ENCODE data around the gene TRA2B. TPM values are rescaled to one million over a fixed set of nuclear protein-coding genes. Genes with fewer than 3 reads are reported as not detected.

The TRA2B gene
- total RNA-seq, 2 experiments from 2014 or later, result 549 to 585 TPM

DNA sequence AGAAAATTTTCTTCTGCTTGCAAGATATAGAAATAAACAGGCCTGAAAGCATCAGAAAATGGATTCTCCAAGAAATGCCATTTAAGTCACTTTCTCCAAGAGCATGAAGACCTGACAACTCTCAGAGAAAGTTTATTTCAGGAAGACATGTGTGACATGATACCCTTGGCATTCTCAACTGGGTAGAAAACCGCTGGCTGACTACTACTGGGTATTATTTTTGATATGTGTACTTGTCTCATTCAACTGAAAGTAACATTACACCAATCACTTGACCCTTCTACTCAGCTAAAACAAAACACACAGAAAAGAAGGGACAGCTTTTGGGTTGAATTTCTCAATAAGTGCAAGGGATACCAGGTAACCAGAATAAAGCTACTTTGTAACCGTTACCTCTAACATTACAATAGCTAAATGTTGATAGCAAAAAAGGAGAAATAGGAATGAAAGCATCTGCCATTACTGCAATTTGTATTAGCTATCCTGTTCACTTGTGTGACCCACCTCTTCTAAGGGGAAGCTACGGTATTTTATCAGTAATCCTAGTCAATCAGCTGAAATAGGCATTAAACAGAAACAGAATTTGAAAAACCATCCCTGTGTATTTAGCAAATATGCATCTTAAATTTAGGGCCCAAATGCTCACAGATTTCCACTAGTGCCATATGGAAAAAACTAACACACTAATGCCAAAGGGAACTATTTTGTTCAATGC, 7.3 kb downstream of the TRA2B start:
- peaks cover 100% of the 10 kb centered on the region for H3K4me1 Mint-ChIP-seq (ENCODE audit: low read depth)
- ChIA-PET CTCF (interaction anchor here (2.1 kb wide), 1 partner anchor 13 kb away, joined by 12 read pairs; no protein-coding TSS in a partner anchor), POLR2A (interaction anchor here (0.7 to 3.8 kb wide), 3 partner anchors 13 to 18 kb away, joined by 6 to 25 read pairs (median 19); no protein-coding TSS in a partner anchor)
- no peak for DNase-seq
- Histone ChIP-seq H3K4me3 (ENCODE audit: low read length) (no peak overlapping the region), H3K27me3 (ENCODE audit: control insufficient read depth in 1 of 2, insufficient read depth in 2 of 2, low read length in 2 of 2) (no peaks in the 10 kb centered on the region), H3K4me1 (ENCODE audit: insufficient read depth, low read length) (peaks cover 31% of the 10 kb centered on the region), H3K36me3 (ENCODE audit: insufficient read depth, low read length) (peaks cover 55% of the 10 kb centered on the region), H3K27ac (ENCODE audit: low read depth in 1 of 2, low read length in 2 of 2) (no peak overlapping the region), H3K9me3 (ENCODE audit: control insufficient read depth in 1 of 2, insufficient read depth in 1 of 2, low read length in 2 of 2) (no peaks in the 10 kb centered on the region)
- TF ChIP-seq, protein P1, sequence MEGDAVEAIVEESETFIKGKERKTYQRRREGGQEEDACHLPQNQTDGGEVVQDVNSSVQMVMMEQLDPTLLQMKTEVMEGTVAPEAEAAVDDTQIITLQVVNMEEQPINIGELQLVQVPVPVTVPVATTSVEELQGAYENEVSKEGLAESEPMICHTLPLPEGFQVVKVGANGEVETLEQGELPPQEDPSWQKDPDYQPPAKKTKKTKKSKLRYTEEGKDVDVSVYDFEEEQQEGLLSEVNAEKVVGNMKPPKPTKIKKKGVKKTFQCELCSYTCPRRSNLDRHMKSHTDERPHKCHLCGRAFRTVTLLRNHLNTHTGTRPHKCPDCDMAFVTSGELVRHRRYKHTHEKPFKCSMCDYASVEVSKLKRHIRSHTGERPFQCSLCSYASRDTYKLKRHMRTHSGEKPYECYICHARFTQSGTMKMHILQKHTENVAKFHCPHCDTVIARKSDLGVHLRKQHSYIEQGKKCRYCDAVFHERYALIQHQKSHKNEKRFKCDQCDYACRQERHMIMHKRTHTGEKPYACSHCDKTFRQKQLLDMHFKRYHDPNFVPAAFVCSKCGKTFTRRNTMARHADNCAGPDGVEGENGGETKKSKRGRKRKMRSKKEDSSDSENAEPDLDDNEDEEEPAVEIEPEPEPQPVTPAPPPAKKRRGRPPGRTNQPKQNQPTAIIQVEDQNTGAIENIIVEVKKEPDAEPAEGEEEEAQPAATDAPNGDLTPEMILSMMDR (IDR thresholded peaks at IDR 0.05), result no peak
- H3K36me3 Mint-ChIP-seq (ENCODE audit: low read depth), result peaks cover 95% of the 10 kb centered on the region
- no peak for ATAC-seq (ENCODE audit: poor library complexity)
- no peaks in the 10 kb centered on the region for H3K27me3 Mint-ChIP-seq
- H3K9me3 Mint-ChIP-seq, result no peaks in the 10 kb centered on the region
- peak overlapping the region; percentile 97 for H3K4me3 Mint-ChIP-seq
- intact Hi-C loops (cut with DNase I, micrococcal nuclease), result loop anchor here in 1 of 2 experiments (2.0 kb wide), 1 partner anchor 16 kb away; no protein-coding TSS in a partner anchor
- H3K27ac Mint-ChIP-seq, result peak overlapping the region; percentile 56

DNA sequence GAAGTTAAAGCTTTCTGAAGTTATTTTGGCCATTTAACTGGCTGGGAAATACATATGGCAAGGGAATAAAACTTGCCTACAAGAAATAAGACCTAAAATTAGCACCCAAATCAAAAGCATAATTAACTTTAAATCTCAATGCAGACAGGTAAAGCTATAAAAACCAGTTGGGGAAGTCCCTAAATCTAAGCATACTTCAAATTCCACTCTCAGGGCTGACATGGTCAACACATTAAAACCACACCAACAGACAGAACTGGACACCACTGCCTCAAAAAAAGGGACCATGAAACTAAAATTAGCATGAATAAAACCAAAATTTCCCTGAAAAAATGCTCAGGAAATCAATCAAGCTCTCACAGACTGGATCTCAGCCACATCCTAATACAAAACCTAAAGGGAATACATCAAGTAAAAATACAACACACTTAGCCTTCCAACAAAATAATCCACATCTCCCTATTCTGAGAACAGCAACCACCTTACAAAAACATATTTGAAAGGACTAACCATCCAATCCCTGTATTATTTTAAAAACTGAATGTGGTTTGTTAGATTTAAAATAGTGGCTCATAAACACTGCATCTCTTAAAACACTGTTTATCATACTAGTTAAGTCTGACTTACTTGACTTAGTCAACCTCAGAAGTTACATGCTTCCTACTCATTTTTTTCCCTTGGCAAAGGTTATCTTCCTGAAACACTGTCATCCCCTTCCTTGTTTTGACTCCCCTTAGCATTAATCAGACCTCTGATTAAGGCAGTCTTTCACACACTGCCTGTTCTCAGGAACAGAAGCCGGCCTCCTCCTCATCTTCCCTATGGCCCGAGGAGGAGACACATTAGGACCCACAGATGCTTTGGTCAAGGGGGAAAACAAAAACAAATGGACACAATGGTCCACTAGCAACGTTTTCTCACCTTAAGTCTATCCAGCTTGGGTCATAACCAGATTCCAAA, 8.3 kb downstream of the TRA2B start:
- ChIA-PET POLR2A (interaction anchor here (1.2 to 6.2 kb wide), 5 partner anchors 7 to 638 kb away, joined by 3 to 116 read pairs (median 19); partner anchors contain the start of genes TBCCD1 and TRA2B), CTCF (interaction anchor here (0.9 to 2.3 kb wide), 2 partner anchors 14 to 688 kb away, joined by 3 to 24 read pairs; no protein-coding TSS in a partner anchor)
- H3K27ac ChIP-seq (ENCODE audit: low read depth in 1 of 2, low read length in 2 of 2), result peak overlapping the region in 1 of 2 donors; percentile 24
- Mint-ChIP-seq H3K27me3 (no peaks in the 10 kb centered on the region), H3K27ac (peak overlapping the region; percentile 56), H3K4me1 (ENCODE audit: low read depth) (peaks cover 100% of the 10 kb centered on the region), H3K36me3 (ENCODE audit: low read depth) (peaks cover 96% of the 10 kb centered on the region), H3K4me3 (peak overlapping the region; percentile 97), H3K9me3 (no peaks in the 10 kb centered on the region)
- H3K4me1 ChIP-seq (ENCODE audit: insufficient read depth, low read length), result peaks cover 37% of the 10 kb centered on the region
- peaks cover 65% of the 10 kb centered on the region for H3K36me3 ChIP-seq (ENCODE audit: insufficient read depth, low read length)
- DNase-seq, result no peak
- intact Hi-C loops (cut with DNase I, micrococcal nuclease), result loop anchor here in 1 of 2 experiments (2.0 kb wide), 1 partner anchor 15 kb away; no protein-coding TSS in a partner anchor
- no peak for ATAC-seq (ENCODE audit: poor library complexity)
- H3K4me3 ChIP-seq (ENCODE audit: low read length), result peak overlapping the region; percentile 27
- no peaks in the 10 kb centered on the region for H3K9me3 ChIP-seq (ENCODE audit: control insufficient read depth in 1 of 2, insufficient read depth in 1 of 2, low read length in 2 of 2)
- TF ChIP-seq, protein P1 (IDR thresholded peaks at IDR 0.05), result no peak
- H3K27me3 ChIP-seq (ENCODE audit: control insufficient read depth in 1 of 2, insufficient read depth in 2 of 2, low read length in 2 of 2), result no peaks in the 10 kb centered on the region

DNA sequence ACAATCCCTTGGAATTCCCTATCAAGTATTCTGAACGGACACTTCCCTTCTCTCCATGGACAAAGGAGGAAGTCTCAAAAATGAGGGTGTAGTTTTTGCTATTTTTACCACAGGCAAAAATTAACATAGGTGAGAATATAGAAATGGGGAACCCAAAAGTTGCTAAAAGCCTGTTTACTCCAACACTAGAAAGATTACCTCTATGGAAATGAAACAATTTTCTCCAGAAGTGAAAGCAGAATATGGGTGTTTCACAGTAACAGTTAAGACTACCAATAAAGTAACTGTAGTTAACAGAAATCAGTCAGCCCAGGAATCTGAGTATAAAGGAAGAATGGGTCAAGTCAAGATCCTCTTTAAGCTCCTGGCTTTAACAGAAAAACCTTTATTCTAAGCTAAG, 9.3 kb downstream of the TRA2B start:
- H3K27ac ChIP-seq (ENCODE audit: low read depth in 1 of 2, low read length in 2 of 2), result peak overlapping the region; percentile 4 to 6
- peak overlapping the region; percentile 56 for H3K27ac Mint-ChIP-seq
- H3K4me1 ChIP-seq (ENCODE audit: insufficient read depth, low read length), result peaks cover 40% of the 10 kb centered on the region
- peak overlapping the region; percentile 97 for H3K4me3 Mint-ChIP-seq
- H3K9me3 ChIP-seq (ENCODE audit: control insufficient read depth in 1 of 2, insufficient read depth in 1 of 2, low read length in 2 of 2), result no peaks in the 10 kb centered on the region
- peak in 1 of 14 experiments; percentile 42 for DNase-seq
- H3K27me3 ChIP-seq (ENCODE audit: control insufficient read depth in 1 of 2, insufficient read depth in 2 of 2, low read length in 2 of 2), result no peaks in the 10 kb centered on the region
- peak overlapping the region; percentile 27 for H3K4me3 ChIP-seq (ENCODE audit: low read length)
- no peak for ATAC-seq (ENCODE audit: poor library complexity)
- intact Hi-C loops (cut with DNase I, micrococcal nuclease), result loop anchor here in 1 of 2 experiments (1.0 kb wide), 1 partner anchor 10 kb away; the partner anchor contains the start of gene TRA2B
- POLR2A ChIA-PET, result interaction anchor here (1.2 to 6.2 kb wide), 6 partner anchors 8 to 855 kb away, joined by 3 to 116 read pairs (median 8); partner anchors contain the start of genes EIF4A2, TBCCD1 and TRA2B
- H3K9me3 Mint-ChIP-seq, result no peaks in the 10 kb centered on the region
- CTCF ChIA-PET, result interaction anchor here (0.9 to 2.3 kb wide), 2 partner anchors 15 to 689 kb away, joined by 3 to 24 read pairs; no protein-coding TSS in a partner anchor
- H3K27me3 Mint-ChIP-seq, result no peaks in the 10 kb centered on the region
- H3K36me3 ChIP-seq (ENCODE audit: insufficient read depth, low read length), result peaks cover 75% of the 10 kb centered on the region
- peaks cover 96% of the 10 kb centered on the region for H3K36me3 Mint-ChIP-seq (ENCODE audit: low read depth)
- TF ChIP-seq, protein P1 (IDR thresholded peaks at IDR 0.05), result no peak
- peaks cover 100% of the 10 kb centered on the region for H3K4me1 Mint-ChIP-seq (ENCODE audit: low read depth)
